ENCODE measurements around the gene GRK5.

GRCh38 chr10:119205894-119206602 is 1.3 kb upstream of the GRK5 start:
- TF ChIP-seq FOXK2 (IDR thresholded peaks at IDR 0.05) (no peak), LEF1 (IDR thresholded peaks at IDR 0.05; ENCODE audit: borderline replicate concordance) (no peak), FOXM1 (IDR thresholded peaks at IDR 0.05; ENCODE audit: borderline replicate concordance) (no peak), FOXA1 (IDR thresholded peaks at IDR 0.05) (no peak), HDGF (IDR thresholded peaks at IDR 0.05; ENCODE audit: borderline replicate concordance) (no peak), BHLHE40 (IDR thresholded peaks at IDR 0.05; ENCODE audit: borderline replicate concordance) (no peak), NFRKB (IDR thresholded peaks at IDR 0.05) (no peak), SUZ12 (IDR thresholded peaks at IDR 0.05) (no peak), SP1 (IDR thresholded peaks at IDR 0.05) (no peak), ARNT (IDR thresholded peaks at IDR 0.05) (no peak), PKNOX1 (IDR thresholded peaks at IDR 0.05) (no peak), ELF4 (IDR thresholded peaks at IDR 0.05) (no peak)

Data from HEK293T (cell line).